MCF 10A (cell line): ENCODE measurements around the gene FGFR2. TPM values are rescaled to one million over a fixed set of nuclear protein-coding genes. Genes with fewer than 3 reads are reported as not detected.

Experiments
- BruUV-seq: library from RNA; stranded (reverse); fragments of 400-500 nt; replicated peaks from 2 replicates; lab custom pipeline; 2021; lab: Mats Ljungman, UMichigan
- CTCF ChIA-PET: fragments of 300-600 bp; sonication (Branson Sonifier 250); formaldehyde crosslinking; extraction: SDS; loops from one replicate; lab custom pipeline; 2021; ENCODE audit warnings: antibody characterized with exemption, inconsistent platforms; lab: Yijun Ruan, JAX
- POLR2A ChIA-PET: fragments of 300-600, 350-650 bp; sonication (Branson Sonifier 250); formaldehyde crosslinking; extraction: SDS; loops from one replicate; lab custom pipeline; 2020; ENCODE audit warnings: antibody characterized with exemption, inconsistent platforms; lab: Yijun Ruan, JAX
- DNase-seq: peaks from one replicate; pipeline ENCODE4 v3.0.0-alpha.2; 2018; ENCODE audit not compliant: unreplicated experiment
- H3K27ac Mint-ChIP-seq: one replicate; pipeline ENCODE4 v1.8.0; 2022; ENCODE audit warnings: mild to moderate bottlenecking, low read depth, mixed read lengths; ENCODE audit not compliant: unreplicated experiment
- H3K27me3 Mint-ChIP-seq: one replicate; pipeline ENCODE4 v1.8.0; 2022; ENCODE audit warnings: mixed read lengths; ENCODE audit not compliant: insufficient read depth, unreplicated experiment
- H3K36me3 Mint-ChIP-seq: one replicate; pipeline ENCODE4 v1.8.0; 2022; ENCODE audit warnings: mild to moderate bottlenecking, moderate library complexity, mixed read lengths; ENCODE audit not compliant: insufficient read depth, unreplicated experiment
- H3K4me1 Mint-ChIP-seq: one replicate; pipeline ENCODE4 v1.8.0; 2022; ENCODE audit warnings: mixed read lengths; ENCODE audit not compliant: insufficient read depth, unreplicated experiment
- H3K4me3 Mint-ChIP-seq: one replicate; pipeline ENCODE4 v1.8.0; 2022; ENCODE audit warnings: mild to moderate bottlenecking, moderate library complexity, mixed read lengths; ENCODE audit not compliant: unreplicated experiment
- H3K9me3 Mint-ChIP-seq: one replicate; pipeline ENCODE4 v1.8.0; 2022; ENCODE audit warnings: mixed read lengths; ENCODE audit not compliant: unreplicated experiment
- intact Hi-C: fragments of 100-400 bp; cut with micrococcal nuclease; formaldehyde crosslinking; loops from 2 replicates; pipeline ENCODE4 v1.14.1; 2022
- total RNA-seq: library from RNA; stranded (reverse); gene quantifications from 2 replicates; pipeline ENCODE4 v1.2.3, GENCODE V29; 2022
- TF ChIP-seq, protein P1 (sequence below): fragments of 200-600 bp; IDR thresholded peaks from one replicate; pipeline ENCODE4 v1.8.0; 2022; ENCODE audit warnings: antibody characterized with exemption, mild to moderate bottlenecking; ENCODE audit not compliant: unreplicated experiment

Gene FGFR2
- total RNA-seq, 1 experiment from 2014 or later, result 2.7 TPM

GRCh38 chr10:121570315-121570714 lies 27.9 kb downstream of the FGFR2 start:
- H3K4me1 Mint-ChIP-seq, result no peaks in the 10 kb centered on the region
- CTCF ChIA-PET, result interaction anchor here (0.9 kb wide), 1 partner anchor 16 kb away, joined by 3 read pairs; no protein-coding TSS in a partner anchor
- H3K36me3 Mint-ChIP-seq, result no peaks in the 10 kb centered on the region
- POLR2A ChIA-PET, result no interaction called here
- TF ChIP-seq, protein P1, sequence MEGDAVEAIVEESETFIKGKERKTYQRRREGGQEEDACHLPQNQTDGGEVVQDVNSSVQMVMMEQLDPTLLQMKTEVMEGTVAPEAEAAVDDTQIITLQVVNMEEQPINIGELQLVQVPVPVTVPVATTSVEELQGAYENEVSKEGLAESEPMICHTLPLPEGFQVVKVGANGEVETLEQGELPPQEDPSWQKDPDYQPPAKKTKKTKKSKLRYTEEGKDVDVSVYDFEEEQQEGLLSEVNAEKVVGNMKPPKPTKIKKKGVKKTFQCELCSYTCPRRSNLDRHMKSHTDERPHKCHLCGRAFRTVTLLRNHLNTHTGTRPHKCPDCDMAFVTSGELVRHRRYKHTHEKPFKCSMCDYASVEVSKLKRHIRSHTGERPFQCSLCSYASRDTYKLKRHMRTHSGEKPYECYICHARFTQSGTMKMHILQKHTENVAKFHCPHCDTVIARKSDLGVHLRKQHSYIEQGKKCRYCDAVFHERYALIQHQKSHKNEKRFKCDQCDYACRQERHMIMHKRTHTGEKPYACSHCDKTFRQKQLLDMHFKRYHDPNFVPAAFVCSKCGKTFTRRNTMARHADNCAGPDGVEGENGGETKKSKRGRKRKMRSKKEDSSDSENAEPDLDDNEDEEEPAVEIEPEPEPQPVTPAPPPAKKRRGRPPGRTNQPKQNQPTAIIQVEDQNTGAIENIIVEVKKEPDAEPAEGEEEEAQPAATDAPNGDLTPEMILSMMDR, result no peak
- H3K9me3 Mint-ChIP-seq, result no peaks in the 10 kb centered on the region
- intact Hi-C loops, result no loop called here
- no peaks in the 10 kb centered on the region for H3K27me3 Mint-ChIP-seq
- no TSS peak for BruUV-seq
- H3K27ac Mint-ChIP-seq, result no peak overlapping the region
- no peak for DNase-seq
- H3K4me3 Mint-ChIP-seq, result no peak overlapping the region

DNA sequence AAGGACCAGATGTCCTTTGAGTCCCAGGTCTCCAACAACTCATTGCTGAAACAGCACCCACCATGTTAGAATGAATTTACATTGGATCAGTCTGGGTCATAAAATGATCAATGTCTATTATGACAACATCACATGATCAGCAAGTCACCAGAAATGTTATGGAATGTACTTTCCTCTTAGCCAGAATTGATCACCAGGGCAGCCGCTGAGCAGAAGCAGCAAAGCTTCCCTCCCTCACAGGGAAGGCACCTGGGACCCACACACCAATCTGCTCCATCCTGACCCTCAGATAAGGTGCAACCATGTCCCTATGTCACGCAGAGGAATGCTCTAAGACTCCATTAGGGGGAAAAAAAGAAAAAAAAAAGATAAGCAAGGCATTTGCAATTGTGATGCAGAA lies 30.0 kb downstream of the FGFR2 start:
- no peaks in the 10 kb centered on the region for H3K27me3 Mint-ChIP-seq
- no TSS peak for BruUV-seq
- no peak for DNase-seq
- H3K36me3 Mint-ChIP-seq, result no peaks in the 10 kb centered on the region
- no peak overlapping the region for H3K4me3 Mint-ChIP-seq
- ChIA-PET CTCF (interaction anchor here (0.6 to 1.0 kb wide), 2 partner anchors 14 to 613 kb away, joined by 3 to 4 read pairs; no protein-coding TSS in a partner anchor), POLR2A (no interaction called here)
- H3K4me1 Mint-ChIP-seq, result no peaks in the 10 kb centered on the region
- TF ChIP-seq, protein P1, result no peak
- no peak overlapping the region for H3K27ac Mint-ChIP-seq
- intact Hi-C loops, result no loop called here
- no peaks in the 10 kb centered on the region for H3K9me3 Mint-ChIP-seq

DNA sequence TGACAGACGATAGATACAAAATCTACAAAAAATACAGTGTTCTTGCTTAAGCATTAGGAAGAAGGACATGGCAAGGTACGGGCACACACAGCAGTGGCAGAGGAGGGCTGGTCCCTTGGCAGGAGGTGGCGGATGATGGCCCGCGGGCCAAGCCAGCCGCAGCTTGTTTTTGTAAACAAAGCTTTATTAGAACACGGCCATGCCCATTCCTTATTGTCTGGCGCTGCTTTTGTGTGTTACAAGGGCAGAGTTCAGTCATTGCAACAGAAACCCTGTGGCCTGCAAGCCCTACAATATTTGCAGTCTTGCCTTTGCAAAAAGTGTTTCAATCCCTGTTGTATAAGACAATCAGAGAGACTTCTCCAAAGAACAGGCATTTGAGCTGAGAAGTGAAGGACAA lies 30.7 kb downstream of the FGFR2 start:
- H3K4me3 Mint-ChIP-seq, result no peak overlapping the region
- ChIA-PET POLR2A (no interaction called here), CTCF (interaction anchor here (0.7 kb wide), 1 partner anchor 186 kb away, joined by 3 read pairs; no protein-coding TSS in a partner anchor)
- intact Hi-C loops, result no loop called here
- H3K27me3 Mint-ChIP-seq, result no peaks in the 10 kb centered on the region
- BruUV-seq, result no TSS peak
- no peak for DNase-seq
- H3K9me3 Mint-ChIP-seq, result no peaks in the 10 kb centered on the region
- no peak overlapping the region for H3K27ac Mint-ChIP-seq
- no peaks in the 10 kb centered on the region for H3K4me1 Mint-ChIP-seq
- H3K36me3 Mint-ChIP-seq, result no peaks in the 10 kb centered on the region
- TF ChIP-seq, protein P1, result no peak

DNA sequence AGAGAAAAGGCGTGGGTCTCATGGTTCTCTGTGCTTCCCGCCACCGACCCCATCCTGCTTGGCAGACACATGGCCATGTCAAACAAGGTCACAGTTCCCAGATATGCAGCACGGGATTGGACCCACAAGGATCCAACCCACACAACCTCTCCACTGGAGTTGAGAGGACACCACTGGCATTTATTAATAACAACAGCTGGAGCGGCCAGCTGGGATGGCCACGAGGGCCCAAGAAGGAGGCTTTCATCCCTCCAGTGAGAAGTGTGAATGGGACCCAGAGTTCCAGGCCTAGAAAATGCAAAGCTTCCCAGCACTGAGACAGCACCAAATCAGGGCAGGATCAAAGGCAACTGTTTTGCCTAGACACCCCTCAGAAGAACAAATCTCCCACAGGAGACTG lies 31.5 kb downstream of the FGFR2 start:
- Mint-ChIP-seq H3K36me3 (no peaks in the 10 kb centered on the region), H3K27ac (no peak overlapping the region), H3K4me3 (no peak overlapping the region), H3K9me3 (no peaks in the 10 kb centered on the region), H3K27me3 (no peaks in the 10 kb centered on the region), H3K4me1 (no peaks in the 10 kb centered on the region)
- ChIA-PET POLR2A (no interaction called here), CTCF (no interaction called here)
- no TSS peak for BruUV-seq
- intact Hi-C loops, result no loop called here
- no peak for DNase-seq
- TF ChIP-seq, protein P1, result no peak
